Thoracic aorta (tissue), 2 donors: ENCODE measurements around the gene CHAF1A. TPM values are rescaled to one million over a fixed set of nuclear protein-coding genes. Genes with fewer than 3 reads are reported as not detected.

Experiments used
- ATAC-seq: fragments of 150-250 bp; one replicate; pipeline ENCODE4 v1.8.0; 2017; ENCODE audit warnings: low read depth; ENCODE audit not compliant: insufficient number of reproducible peaks, low FRiP score
- DNase-seq: peaks from one replicate; pipeline ENCODE4 v3.0.0-alpha.2; 2020; ENCODE audit warnings: low spot score
- H3K27ac ChIP-seq, 2 donors: fragments of 200-600 bp; sonication (generic); 1 replicate in 1 of 2; 2 replicates in 1 of 2; pipeline ENCODE4 v1.5.1; 2016; ENCODE audit warnings: mild to moderate bottlenecking in 2 of 2, moderate library complexity in 2 of 2
- H3K27me3 ChIP-seq: fragments of 200-600 bp; sonication (generic); replicated peaks from 2 replicates; pipeline ENCODE4 v1.6.0; 2016; ENCODE audit warnings: mild to moderate bottlenecking; ENCODE audit not compliant: insufficient read depth
- H3K36me3 ChIP-seq: fragments of 200-600 bp; sonication (generic); one replicate; pipeline ENCODE4 v1.5.1; 2016
- H3K4me1 ChIP-seq, 2 donors: fragments of 200-600 bp; sonication (generic); 1 replicate in 1 of 2; 2 replicates in 1 of 2; pipeline versions ENCODE4 v1.5.1 to v1.6.0; 2016; ENCODE audit warnings: low read depth in 2 of 2, mild to moderate bottlenecking in 1 of 2; ENCODE audit not compliant: control insufficient read depth in 1 of 2
- H3K4me3 ChIP-seq: fragments of 200-600 bp; sonication (generic); 2 replicates; pipeline ENCODE4 v1.5.1; 2016; ENCODE audit warnings: mild to moderate bottlenecking
- H3K9me3 ChIP-seq: fragments of 200-600 bp; sonication (generic); 2 replicates; pipeline ENCODE4 v1.5.1; 2016
- total RNA-seq, 2 donors: library from RNA; depleted of rRNA; stranded (reverse); fragments of >200 nt; gene quantifications; one replicate each; pipeline versions ENCODE4 v1.1.0 to v1.2.3, GENCODE V29; 2016
- TF ChIP-seq, protein P1 (sequence below): fragments of 200-600 bp; sonication (generic); IDR thresholded peaks from one replicate; pipeline ENCODE4 v1.5.1; 2019; ENCODE audit warnings: antibody characterized with exemption

The CHAF1A gene
- total RNA-seq, 2 donors from 2014 or later, result 3.2 to 5.8 TPM

DNA sequence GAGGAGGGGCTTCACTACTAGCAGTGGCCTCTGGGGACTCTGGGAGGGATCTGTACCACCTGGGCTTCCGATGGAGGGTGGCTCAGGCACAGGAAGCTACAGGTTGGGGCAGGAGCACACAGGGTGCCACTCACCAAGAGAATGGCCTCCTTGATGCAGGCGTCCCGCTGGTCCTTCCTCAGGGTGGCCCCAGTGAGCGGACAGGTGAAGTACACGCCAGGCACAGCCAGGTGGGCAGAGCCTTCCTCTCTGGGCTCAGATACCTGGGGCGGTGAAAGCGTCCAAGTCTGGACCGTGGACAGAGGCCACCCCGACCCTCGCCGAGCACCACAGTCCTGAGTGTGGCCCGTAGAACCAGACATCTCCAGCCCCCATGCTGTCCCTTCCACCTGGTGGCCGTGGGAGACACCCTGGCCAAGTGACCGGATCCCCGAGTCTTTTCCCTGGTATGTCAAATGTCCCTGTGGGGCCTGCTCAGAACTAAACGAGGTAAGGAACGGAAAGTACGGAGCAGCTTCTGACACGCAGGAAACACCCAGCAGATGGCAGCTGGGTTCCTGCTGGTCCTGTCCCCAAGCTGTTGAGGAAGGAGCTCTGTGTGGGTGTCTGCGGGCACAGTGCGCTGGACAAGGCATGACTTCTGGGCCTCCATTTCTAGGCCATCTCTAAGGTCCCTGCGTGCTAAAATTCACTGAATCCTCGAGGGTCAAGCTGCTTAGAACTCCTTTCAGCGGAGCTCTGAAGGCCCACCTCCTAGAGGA lies 50.0 kb downstream of the CHAF1A start:
- H3K36me3 ChIP-seq, result peaks cover 53% of the 10 kb centered on the region
- TF ChIP-seq, protein P1, sequence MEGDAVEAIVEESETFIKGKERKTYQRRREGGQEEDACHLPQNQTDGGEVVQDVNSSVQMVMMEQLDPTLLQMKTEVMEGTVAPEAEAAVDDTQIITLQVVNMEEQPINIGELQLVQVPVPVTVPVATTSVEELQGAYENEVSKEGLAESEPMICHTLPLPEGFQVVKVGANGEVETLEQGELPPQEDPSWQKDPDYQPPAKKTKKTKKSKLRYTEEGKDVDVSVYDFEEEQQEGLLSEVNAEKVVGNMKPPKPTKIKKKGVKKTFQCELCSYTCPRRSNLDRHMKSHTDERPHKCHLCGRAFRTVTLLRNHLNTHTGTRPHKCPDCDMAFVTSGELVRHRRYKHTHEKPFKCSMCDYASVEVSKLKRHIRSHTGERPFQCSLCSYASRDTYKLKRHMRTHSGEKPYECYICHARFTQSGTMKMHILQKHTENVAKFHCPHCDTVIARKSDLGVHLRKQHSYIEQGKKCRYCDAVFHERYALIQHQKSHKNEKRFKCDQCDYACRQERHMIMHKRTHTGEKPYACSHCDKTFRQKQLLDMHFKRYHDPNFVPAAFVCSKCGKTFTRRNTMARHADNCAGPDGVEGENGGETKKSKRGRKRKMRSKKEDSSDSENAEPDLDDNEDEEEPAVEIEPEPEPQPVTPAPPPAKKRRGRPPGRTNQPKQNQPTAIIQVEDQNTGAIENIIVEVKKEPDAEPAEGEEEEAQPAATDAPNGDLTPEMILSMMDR, result no peak
- DNase-seq, result no peak
- no peak overlapping the region for H3K4me3 ChIP-seq
- no peaks in the 10 kb centered on the region for H3K27me3 ChIP-seq
- no peaks in the 10 kb centered on the region for H3K9me3 ChIP-seq
- ATAC-seq, result no peak
- no peak overlapping the region for H3K27ac ChIP-seq
- peaks cover 14 to 30% of the 10 kb centered on the region in 2 donors for H3K4me1 ChIP-seq

DNA sequence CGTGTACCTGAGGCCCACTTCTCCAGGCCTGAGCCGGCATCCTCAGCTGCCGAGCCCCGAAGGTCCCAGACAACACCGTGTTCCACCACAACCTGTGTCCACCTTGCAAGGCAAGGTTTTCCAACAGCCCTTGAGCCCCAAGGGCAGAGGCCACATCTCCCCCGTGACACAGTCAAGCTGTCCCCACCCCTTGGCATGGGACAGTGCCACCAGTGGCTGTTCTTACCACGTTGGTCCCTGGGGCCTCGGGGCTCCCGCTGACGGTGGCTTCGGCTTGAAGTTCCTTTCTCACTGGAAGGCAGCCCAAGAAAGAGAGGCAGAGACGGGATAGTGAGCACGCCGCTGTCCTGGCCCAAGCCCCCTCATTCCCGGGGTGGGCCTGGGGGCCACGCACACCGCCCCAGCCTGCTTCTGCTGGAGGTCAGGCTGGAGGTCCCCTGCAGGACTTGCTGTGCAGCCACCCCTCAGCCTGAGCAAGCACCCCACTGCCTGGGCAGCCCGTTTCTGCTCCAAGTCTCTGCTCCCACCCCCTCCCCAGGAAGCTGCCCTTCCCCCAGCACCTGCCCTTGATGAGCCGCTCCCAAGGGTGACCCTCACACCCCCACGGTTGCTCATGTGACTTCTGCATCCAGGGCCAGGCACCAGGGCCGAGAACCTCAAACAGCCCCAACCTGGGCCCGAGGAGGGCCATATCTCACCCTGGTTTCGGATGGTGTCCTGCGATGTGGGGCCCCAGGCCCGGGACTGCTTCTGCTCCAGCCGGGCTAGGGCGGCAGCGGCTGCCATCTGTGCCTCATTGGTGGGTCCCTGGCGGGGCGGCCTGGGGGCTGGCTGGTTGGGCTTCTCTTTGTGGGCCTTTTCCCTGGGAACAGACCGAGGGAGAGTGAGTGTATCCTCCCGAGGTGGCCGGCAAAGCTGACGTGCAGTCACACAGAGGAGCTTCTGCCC lies 51.1 kb downstream of the CHAF1A start:
- DNase-seq (no peak), ATAC-seq (no peak)
- H3K27ac ChIP-seq, result no peak overlapping the region
- peaks cover 18 to 29% of the 10 kb centered on the region in 2 donors for H3K4me1 ChIP-seq
- H3K36me3 ChIP-seq, result peaks cover 42% of the 10 kb centered on the region
- no peaks in the 10 kb centered on the region for H3K9me3 ChIP-seq
- no peaks in the 10 kb centered on the region for H3K27me3 ChIP-seq
- TF ChIP-seq, protein P1, result no peak
- no peak overlapping the region for H3K4me3 ChIP-seq

DNA sequence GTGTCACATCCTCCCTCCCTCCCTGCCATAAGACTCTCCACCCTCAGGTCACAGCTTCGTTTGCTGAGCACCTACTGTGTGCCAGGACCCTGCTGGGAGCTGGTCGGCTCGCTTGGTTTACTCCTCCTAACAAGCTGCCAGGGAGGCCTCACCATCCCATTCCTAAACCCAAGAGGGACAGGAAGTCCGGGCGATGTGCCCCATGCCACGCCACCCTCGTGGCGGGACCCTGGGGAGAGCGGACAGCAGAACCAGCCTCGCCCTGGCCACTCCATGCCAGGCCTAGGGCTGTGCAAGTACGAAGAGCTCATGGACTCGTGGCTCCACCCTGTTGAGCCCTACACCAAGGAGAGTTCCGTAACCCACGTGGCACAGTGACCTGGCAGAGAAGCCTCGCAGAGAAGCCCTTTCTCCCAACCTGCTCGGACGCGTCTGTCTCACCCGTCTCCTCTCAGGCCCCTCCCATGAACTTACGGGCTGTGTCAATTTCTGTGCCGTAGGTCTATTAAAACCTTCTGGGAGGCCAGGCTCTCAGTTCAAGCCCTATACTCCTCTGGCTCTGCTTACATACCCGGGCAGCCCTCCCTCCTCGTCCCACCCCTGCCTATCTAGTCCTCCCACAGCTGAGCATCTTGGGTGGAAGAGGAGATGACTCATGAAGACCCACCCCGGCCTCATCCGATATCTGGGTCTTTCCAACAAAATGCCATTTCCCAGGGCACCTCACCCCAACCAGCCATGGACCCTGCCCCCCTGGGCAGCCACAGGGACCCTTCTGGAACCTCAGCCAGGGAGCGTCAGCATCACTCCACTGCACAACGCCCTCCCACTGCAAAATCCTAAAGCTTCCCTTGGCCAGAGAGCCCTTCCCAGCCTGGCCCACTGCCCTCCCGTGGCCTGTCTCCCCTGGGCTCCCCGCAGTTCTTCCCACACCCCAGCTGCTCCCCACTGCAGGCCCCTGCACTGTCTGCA lies 52.6 kb downstream of the CHAF1A start:
- DNase-seq (no peak), ATAC-seq (no peak)
- Histone ChIP-seq H3K9me3 (no peaks in the 10 kb centered on the region), H3K4me1 (peaks cover 15 to 16% of the 10 kb centered on the region in 2 donors), H3K4me3 (no peak overlapping the region), H3K27me3 (no peaks in the 10 kb centered on the region), H3K36me3 (peaks cover 36% of the 10 kb centered on the region), H3K27ac (no peak overlapping the region)
- TF ChIP-seq, protein P1, result no peak

DNA sequence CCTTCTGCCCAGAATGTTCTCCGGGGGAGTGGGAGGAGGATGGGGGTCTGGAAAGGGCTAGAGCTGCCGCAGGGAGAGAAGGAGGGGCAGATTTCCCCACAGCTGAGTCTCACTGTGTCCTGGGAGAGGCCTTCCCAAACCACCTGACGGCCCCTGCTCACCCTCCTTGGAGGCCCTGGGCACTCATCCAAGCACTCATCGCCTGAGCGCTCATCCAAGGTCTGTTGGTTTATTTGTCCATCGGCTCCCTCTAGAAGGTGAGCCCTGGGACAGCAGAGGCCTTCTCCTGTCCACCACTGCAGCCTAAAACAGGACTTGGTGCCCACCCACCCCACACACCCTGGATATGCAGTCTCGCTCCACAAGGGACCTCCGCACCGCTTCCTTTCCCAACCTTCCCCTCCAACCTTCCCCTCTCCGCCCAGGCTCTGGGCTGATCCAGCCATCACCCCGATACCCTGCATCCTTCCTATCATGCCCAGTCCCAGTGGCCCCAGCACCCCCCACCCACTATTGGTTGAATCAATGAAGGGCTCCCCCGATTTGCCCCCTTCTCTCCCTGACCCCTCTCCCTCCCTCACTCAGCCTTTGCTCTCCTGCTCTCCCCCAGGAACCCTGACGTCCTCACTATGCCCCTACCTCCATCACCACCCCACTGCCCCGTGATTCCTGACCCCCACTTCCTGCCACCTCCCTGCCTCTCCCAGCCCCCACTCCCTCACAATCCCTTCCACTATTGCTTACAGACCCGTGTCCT lies 53.5 kb downstream of the CHAF1A start:
- H3K9me3 ChIP-seq, result no peaks in the 10 kb centered on the region
- peak overlapping the region in 1 of 2 donors; percentile 36 for H3K27ac ChIP-seq
- no peaks in the 10 kb centered on the region for H3K27me3 ChIP-seq
- DNase-seq (no peak), ATAC-seq (no peak)
- peaks cover 15 to 16% of the 10 kb centered on the region in 2 donors for H3K4me1 ChIP-seq
- peaks cover 33% of the 10 kb centered on the region for H3K36me3 ChIP-seq
- TF ChIP-seq, protein P1, result no peak
- peak overlapping the region; percentile 86 for H3K4me3 ChIP-seq
